ENCODE data around the gene RELN. TPM values are rescaled to one million over a fixed set of nuclear protein-coding genes. Genes with fewer than 3 reads are reported as not detected.

Gene RELN
- total RNA-seq, 1 experiment from 2014 or later, result 0.02 TPM

- Histone ChIP-seq H3K79me2 (ENCODE audit: insufficient read depth, low read length) (no peaks in the 10 kb centered on the region), H2AK5ac (ENCODE audit: insufficient read length, low read length) (no peak overlapping the region), H3K27ac (ENCODE audit: insufficient read length, low read depth, low read length) (no peak overlapping the region), H3K56ac (ENCODE audit: insufficient read length, low read depth, low read length) (no peak overlapping the region), H2BK12ac (ENCODE audit: insufficient read length, low read depth, low read length) (no peak overlapping the region), H3K27me3 (ENCODE audit: insufficient read depth, low read length) (no peaks in the 10 kb centered on the region), H2BK15ac (ENCODE audit: low read depth, low read length) (no peak overlapping the region), H2BK20ac (ENCODE audit: low read depth, low read length, poor library complexity, severe bottlenecking) (no peak overlapping the region), H2BK120ac (ENCODE audit: low read depth, low read length, poor library complexity, severe bottlenecking) (no peak overlapping the region), H2AFZ (ENCODE audit: low read length) (no peak overlapping the region), H3K23ac (ENCODE audit: insufficient read length, low read depth, low read length) (no peak overlapping the region), H3K9me3 (ENCODE audit: control insufficient read depth, low read depth, low read length) (no peaks in the 10 kb centered on the region), H3K4me2 (ENCODE audit: insufficient read depth, insufficient read length, low read length) (no peak overlapping the region), H3K4ac (ENCODE audit: low read depth, low read length) (no peak overlapping the region), H4K5ac (ENCODE audit: insufficient read length, low read depth, low read length) (no peak overlapping the region), H3K79me1 (ENCODE audit: insufficient read depth, low read depth, low read length, poor library complexity, severe bottlenecking) (no peaks in the 10 kb centered on the region), H3T11ph (ENCODE audit: low read length) (no peak overlapping the region), H3K4me1 (ENCODE audit: insufficient read depth, low read length) (no peaks in the 10 kb centered on the region), H3K23me2 (ENCODE audit: insufficient read length, low read depth, low read length, poor library complexity, severe bottlenecking) (no peaks in the 10 kb centered on the region), H3K14ac (ENCODE audit: insufficient read depth, low read length) (no peak overlapping the region), H2BK5ac (ENCODE audit: insufficient read length, low read length) (no peak overlapping the region), H3K9ac (ENCODE audit: extremely low read depth, insufficient read length, low read length) (no peak overlapping the region), H3K18ac (ENCODE audit: insufficient read length, low read depth, low read length) (no peak overlapping the region), H4K20me1 (ENCODE audit: control insufficient read depth, insufficient read depth, insufficient read length) (no peaks in the 10 kb centered on the region), H4K8ac (replicated peaks; ENCODE audit: insufficient read length, low read depth, low read length) (no peak overlapping the region), H4K91ac (ENCODE audit: insufficient read length, low read depth, low read length) (no peak overlapping the region)
- H3K27me3 Mint-ChIP-seq (ENCODE audit: low read depth), result no peaks in the 10 kb centered on the region; the same call in 1 of the 2 replicates
- H3K9me3 Mint-ChIP-seq, result no peaks in the 10 kb centered on the region
- H3K4me3 Mint-ChIP-seq, result no peak overlapping the region
- DNase-seq, result no peak
- H3K27ac Mint-ChIP-seq, result no peak overlapping the region
- H3K4me1 Mint-ChIP-seq, result peaks cover 5 to 6% of the 10 kb centered on the region in 2 experiments
- H3K36me3 Mint-ChIP-seq (ENCODE audit: insufficient read depth in 1 of 3, low read depth in 3 of 3), result no peaks in the 10 kb centered on the region
- WGBS (ENCODE audit: extremely low coverage, insufficient read length, low lambda C conversion rate), result no CpG with 5 or more reads among the region's 1 CpG
- no peak for TF ChIP-seq CTCF (conservative IDR thresholded peaks at IDR 0.05)
Observed at GRCh38 chr7:103525937-103526336, 463.5 kb downstream of the RELN start.

Measured in H9 (cell line).